PFSK-1 (cell line): ENCODE data around the gene TMEM178A.

Experiments used
- FOXP2 ChIP-seq: optimal IDR thresholded peaks from 2 replicates; pipeline ENCODE3; 2011; ENCODE audit warnings: borderline replicate concordance, control low read depth, inconsistent platforms; ENCODE audit not compliant: insufficient read depth; ENCODE audit errors: extremely low read length, extremely low read depth
- POLR2AphosphoS5 ChIP-seq: IDR thresholded peaks from 2 replicates; pipeline ENCODE4 v1.6.1; 2012; ENCODE audit warnings: low read depth, mild to moderate bottlenecking, control low read depth, low read length, moderate library complexity
- SIN3A ChIP-seq: IDR thresholded peaks from 2 replicates; pipeline ENCODE4 v1.6.1; 2012; ENCODE audit warnings: mild to moderate bottlenecking, low read length, moderate library complexity, borderline replicate concordance; ENCODE audit not compliant: insufficient read depth
- TAF1 ChIP-seq: IDR thresholded peaks from 2 replicates; pipeline ENCODE4 v1.6.1; 2012; ENCODE audit warnings: low read length, control low read depth, borderline replicate concordance; ENCODE audit not compliant: insufficient read depth
- TF ChIP-seq, protein P1 (sequence below), 2 experiments: IDR thresholded peaks; 2 replicates each; pipeline versions ENCODE4 v1.6.1 to v1.8.0; 2011 to 2012; ENCODE audit warnings: low read depth in 2 of 2, low read length in 2 of 2, control low read depth in 1 of 2, inconsistent platforms in 1 of 2, mild to moderate bottlenecking in 1 of 2, moderate library complexity in 1 of 2; ENCODE audit not compliant: insufficient read depth in 1 of 2

TMEM178A gene

DNA sequence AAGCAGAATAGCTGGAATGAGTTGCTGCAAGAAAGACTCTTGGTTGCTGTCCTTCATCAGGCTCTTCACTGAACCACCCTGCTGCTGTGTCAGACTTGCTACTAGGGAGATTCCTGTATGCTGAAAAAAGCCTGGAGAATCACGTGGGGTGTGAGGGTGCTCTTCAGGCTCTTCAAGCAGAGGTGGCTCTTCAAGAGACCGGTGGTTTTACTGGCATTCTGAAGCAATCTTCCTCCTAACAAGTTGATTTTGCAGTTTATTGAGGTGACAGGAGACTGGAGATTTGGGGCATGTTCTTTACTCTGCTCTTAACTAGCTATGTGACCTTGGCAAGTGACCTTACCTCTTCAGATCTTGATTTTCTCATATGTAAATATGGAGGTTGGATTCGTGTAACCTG, 14.1 kb downstream of the TMEM178A start:
- TF ChIP-seq FOXP2 (no peak), SIN3A (no peak), POLR2AphosphoS5 (no peak)
- TF ChIP-seq, protein P1, sequence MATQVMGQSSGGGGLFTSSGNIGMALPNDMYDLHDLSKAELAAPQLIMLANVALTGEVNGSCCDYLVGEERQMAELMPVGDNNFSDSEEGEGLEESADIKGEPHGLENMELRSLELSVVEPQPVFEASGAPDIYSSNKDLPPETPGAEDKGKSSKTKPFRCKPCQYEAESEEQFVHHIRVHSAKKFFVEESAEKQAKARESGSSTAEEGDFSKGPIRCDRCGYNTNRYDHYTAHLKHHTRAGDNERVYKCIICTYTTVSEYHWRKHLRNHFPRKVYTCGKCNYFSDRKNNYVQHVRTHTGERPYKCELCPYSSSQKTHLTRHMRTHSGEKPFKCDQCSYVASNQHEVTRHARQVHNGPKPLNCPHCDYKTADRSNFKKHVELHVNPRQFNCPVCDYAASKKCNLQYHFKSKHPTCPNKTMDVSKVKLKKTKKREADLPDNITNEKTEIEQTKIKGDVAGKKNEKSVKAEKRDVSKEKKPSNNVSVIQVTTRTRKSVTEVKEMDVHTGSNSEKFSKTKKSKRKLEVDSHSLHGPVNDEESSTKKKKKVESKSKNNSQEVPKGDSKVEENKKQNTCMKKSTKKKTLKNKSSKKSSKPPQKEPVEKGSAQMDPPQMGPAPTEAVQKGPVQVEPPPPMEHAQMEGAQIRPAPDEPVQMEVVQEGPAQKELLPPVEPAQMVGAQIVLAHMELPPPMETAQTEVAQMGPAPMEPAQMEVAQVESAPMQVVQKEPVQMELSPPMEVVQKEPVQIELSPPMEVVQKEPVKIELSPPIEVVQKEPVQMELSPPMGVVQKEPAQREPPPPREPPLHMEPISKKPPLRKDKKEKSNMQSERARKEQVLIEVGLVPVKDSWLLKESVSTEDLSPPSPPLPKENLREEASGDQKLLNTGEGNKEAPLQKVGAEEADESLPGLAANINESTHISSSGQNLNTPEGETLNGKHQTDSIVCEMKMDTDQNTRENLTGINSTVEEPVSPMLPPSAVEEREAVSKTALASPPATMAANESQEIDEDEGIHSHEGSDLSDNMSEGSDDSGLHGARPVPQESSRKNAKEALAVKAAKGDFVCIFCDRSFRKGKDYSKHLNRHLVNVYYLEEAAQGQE (IDR thresholded peaks at IDR 0.05; ENCODE audit: insufficient read depth in 1 of 2, low read depth in 2 of 2, low read length in 2 of 2): no peak

DNA sequence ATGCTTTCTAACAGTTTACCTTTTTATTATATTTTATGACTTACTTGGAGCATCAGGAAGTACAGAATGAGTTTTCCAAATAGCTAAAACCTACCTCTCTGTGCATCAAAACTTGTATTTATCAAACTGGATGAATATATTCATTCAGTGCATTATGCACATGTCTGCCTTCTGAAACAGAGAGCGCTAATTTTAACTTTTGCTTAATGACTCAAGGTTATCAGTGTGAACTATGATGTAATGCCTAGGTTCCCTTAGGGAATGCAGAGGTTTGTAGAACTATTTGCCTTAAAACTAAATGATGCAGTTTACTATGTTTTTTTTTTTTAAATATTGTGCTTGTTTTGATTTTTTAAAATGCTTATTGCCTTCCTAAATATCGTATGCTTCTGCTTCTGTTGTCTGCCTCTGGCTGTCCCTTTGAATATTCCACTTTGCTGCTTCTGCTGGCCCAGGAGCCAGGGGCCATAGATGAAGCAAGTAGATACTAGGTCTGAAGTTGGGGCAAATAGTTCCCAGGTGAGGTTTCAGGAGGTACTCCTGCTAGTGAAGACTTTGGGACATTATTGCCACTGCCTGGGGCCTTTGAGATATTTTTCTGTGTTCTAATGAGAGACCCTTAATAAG, 16.5 kb downstream of the TMEM178A start:
- TF ChIP-seq, protein P1 (IDR thresholded peaks at IDR 0.05; ENCODE audit: insufficient read depth in 1 of 2, low read depth in 2 of 2, low read length in 2 of 2): no peak
- TF ChIP-seq FOXP2: no peak
- TF ChIP-seq TAF1: no peak
- no peak for TF ChIP-seq POLR2AphosphoS5
- TF ChIP-seq SIN3A: no peak

DNA sequence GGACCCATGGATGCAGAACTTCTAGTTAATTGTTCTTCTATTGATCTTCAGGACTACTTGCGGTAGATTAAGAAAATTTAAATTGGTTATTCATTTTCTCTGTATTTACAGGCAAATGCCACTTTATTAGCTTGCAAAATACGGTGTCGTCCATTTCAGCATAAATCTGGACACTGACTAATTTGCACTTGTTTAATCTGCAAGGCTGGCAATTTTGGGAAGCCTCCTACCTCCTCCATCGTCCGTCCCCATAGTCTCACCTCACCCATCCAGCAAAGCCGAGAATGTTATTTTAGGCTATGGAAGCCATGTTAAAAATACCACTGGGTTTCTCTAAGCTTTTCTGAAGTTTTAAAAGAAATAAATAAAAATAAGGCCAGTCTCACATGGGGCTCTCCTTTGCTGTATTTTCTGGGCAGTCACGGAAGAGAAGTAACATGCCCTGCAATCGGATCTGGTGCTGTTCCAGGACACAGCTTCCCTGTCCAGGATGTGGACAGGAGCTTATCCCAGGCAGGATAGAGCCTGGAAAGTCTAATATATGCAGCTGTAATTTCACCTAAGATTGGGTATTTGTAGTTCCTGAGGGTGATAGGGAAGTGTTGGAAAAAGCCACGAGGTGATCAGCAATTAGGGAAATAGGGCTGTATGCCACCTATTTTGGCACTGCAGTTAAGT, 17.4 kb downstream of the TMEM178A start:
- TF ChIP-seq TAF1 (no peak), POLR2AphosphoS5 (no peak), SIN3A (no peak)
- TF ChIP-seq, protein P1 (IDR thresholded peaks at IDR 0.05; ENCODE audit: insufficient read depth in 1 of 2, low read depth in 2 of 2, low read length in 2 of 2): no peak

DNA sequence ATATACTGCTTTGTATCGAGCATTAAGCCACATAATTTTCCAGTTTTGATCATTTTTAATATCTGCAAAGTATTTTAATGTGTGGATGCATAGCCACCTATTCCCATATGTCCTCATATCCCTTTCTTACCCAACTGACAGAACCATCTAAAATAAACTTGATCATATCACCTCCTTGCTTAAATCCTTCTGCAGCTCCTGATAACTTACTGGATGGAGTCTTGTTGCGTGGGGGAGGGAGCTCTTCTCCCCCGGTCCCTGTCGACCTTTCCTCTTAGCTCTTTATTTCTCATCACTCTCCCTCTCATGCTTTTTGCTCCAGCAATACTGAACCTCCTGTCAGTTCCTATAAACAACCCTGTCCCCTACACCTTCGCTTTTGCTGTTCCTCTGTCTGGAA, 18.7 kb downstream of the TMEM178A start:
- TF ChIP-seq TAF1: no peak
- TF ChIP-seq FOXP2: no peak
- TF ChIP-seq, protein P1 (IDR thresholded peaks at IDR 0.05; ENCODE audit: insufficient read depth in 1 of 2, low read depth in 2 of 2, low read length in 2 of 2): no peak
- TF ChIP-seq SIN3A: no peak
- TF ChIP-seq POLR2AphosphoS5: no peak

DNA sequence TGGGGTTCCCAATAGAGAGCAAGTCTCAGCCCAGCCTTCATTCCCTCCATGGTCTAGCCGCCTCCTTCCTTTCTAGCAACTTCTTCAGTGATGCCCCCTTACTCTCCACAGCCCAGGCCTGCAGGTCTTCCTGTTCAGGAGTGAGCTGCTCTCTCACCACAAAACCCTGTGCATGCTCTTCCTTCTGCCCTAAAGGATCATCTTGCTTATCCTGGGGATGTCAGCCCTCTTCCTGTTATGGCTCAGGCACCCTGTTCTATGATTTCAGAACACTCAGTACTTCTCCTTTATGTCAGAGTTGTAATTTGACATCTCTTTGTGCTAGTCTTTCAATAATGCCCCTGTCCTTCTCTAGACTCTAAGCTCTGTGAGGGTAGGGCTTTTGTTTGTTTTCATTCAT, 19.4 kb downstream of the TMEM178A start:
- TF ChIP-seq TAF1: no peak
- TF ChIP-seq, protein P1 (IDR thresholded peaks at IDR 0.05; ENCODE audit: insufficient read depth in 1 of 2, low read depth in 2 of 2, low read length in 2 of 2): no peak
